ENCODE results near the gene ERC1. TPM values are rescaled to one million over a fixed set of nuclear protein-coding genes. Genes with fewer than 3 reads are reported as not detected.

ERC1 gene
- total RNA-seq, 5 donors from 2014 or later (not counting 1 experiment from before 2014, with no cell fraction given) = 41.8 to 68.0 (median 46.5) TPM

DNA sequence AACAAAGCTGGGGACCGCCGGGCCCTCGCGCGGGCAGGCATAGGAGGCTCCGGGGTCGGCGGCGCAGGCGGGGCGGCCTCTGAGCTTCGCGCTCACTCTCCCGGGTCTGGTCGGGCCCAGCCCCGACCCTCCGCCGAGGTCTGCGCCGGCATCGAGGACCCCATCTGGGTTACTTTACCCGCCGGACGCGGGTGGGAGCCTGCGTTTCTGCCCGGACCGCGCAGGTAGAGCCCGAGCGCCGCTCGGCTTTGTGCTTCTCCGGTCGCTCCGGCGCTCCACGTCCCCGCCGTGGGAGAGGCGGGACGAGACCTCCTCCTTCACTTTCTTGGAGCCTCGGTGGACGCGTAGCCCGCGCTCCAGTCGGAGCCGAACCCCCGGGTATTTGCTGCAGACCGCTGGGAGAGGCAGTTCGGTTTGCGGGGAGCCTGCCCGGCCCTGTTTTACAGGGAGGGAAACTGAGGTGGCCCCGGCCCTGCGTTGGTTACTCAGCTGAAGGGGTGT, 540.2 kb downstream of the ERC1 start:
- peak in 1 of 4 experiments; percentile 3 for ATAC-seq (replicated peaks in 1 of 4)
- no peaks in the 10 kb centered on the region for H3K36me3 Mint-ChIP-seq
- H3K27ac Mint-ChIP-seq = no peak overlapping the region
- H3K27me3 ChIP-seq (replicated peaks in 1 of 2; ENCODE audit: control insufficient read depth in 2 of 2, extremely low read depth in 1 of 2, insufficient read depth in 2 of 2, low read length in 1 of 2) = peaks cover 24 to 83% of the 10 kb centered on the region in 2 experiments
- no peaks in the 10 kb centered on the region for H3K9me3 Mint-ChIP-seq
- H3K27me3 Mint-ChIP-seq = peaks cover 59 to 68% of the 10 kb centered on the region in 2 donors
- peaks cover 13 to 44% of the 10 kb centered on the region in 2 experiments for H3K4me1 ChIP-seq (ENCODE audit: control insufficient read depth in 1 of 2, extremely low read depth in 1 of 2, insufficient read depth in 2 of 2, low read length in 2 of 2)
- DNase-seq = peak in 2 of 35 experiments; percentile 19 to 23
- CTCF ChIA-PET = no interaction called here
- H3K36me3 ChIP-seq (ENCODE audit: control insufficient read depth in 2 of 2, extremely low read depth in 1 of 2, insufficient read depth in 1 of 2, low read length in 1 of 2) = no peaks in the 10 kb centered on the region
- peak overlapping the region; percentile 15 to 71 for H3K4me3 ChIP-seq (ENCODE audit: control insufficient read depth in 1 of 2, extremely low read depth in 1 of 2, low read length in 1 of 2)
- H3K4me3 Mint-ChIP-seq = peak overlapping the region; percentile 75 to 82 (median 77)
- POLR2A ChIA-PET = no interaction called here
- 4% methylated on average over 40 of the region's 56 CpGs for WGBS (ENCODE audit: insufficient coverage)
- H3K27ac ChIP-seq (ENCODE audit: low read length) = no peak overlapping the region
- no peaks in the 10 kb centered on the region for H3K9me3 ChIP-seq
- peaks cover 36 to 40% (median 39%) of the 10 kb centered on the region in 3 donors for H3K4me1 Mint-ChIP-seq

DNA sequence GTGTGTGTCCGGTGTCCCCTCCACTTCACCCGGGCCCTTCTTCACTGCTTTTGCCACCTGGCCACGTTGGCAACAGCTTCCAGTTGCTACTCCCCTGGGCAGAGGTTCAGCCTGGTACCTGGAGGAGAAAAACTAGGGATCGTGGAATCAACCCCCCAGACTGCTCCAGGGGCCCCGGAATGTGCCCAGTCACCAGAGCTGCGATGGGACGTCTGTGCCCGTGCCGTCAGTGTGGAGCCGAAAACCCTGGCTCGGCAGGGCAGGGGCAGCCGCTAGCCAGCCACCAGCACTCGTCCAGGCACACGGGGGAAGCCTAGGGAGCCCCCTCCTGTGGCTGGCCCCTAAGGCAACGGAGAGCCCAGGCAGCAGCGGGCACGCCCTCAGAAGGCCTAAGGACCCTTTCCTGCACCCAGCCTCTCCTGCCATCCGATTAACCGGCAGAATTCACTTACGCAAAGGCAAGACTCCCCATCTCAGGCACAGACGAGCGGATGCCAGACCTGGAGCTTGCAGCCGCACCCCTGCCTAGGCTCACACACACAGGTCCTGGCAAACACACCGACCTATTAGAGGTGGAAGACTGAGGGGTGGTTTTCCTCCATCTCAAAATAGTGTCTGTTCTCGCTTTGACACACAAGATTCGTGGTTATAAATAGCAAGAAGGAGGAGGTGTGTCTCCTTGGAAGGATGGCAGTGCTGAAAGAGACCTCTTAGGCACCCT, 540.8 kb downstream of the ERC1 start:
- no peaks in the 10 kb centered on the region for H3K9me3 Mint-ChIP-seq
- H3K4me3 Mint-ChIP-seq = peak overlapping the region; percentile 75 to 82 (median 77)
- peaks cover 36 to 40% (median 39%) of the 10 kb centered on the region in 3 donors for H3K4me1 Mint-ChIP-seq
- DNase-seq (peak in 1 of 35 experiments; percentile 26), ATAC-seq (replicated peaks in 1 of 4) (no peak)
- Histone ChIP-seq H3K27ac (ENCODE audit: low read length) (no peak overlapping the region), H3K36me3 (ENCODE audit: control insufficient read depth in 2 of 2, extremely low read depth in 1 of 2, insufficient read depth in 1 of 2, low read length in 1 of 2) (no peaks in the 10 kb centered on the region), H3K4me1 (ENCODE audit: control insufficient read depth in 1 of 2, extremely low read depth in 1 of 2, insufficient read depth in 2 of 2, low read length in 2 of 2) (peaks cover 13 to 44% of the 10 kb centered on the region in 2 experiments), H3K27me3 (replicated peaks in 1 of 2; ENCODE audit: control insufficient read depth in 2 of 2, extremely low read depth in 1 of 2, insufficient read depth in 2 of 2, low read length in 1 of 2) (peaks cover 24 to 85% of the 10 kb centered on the region in 2 experiments), H3K4me3 (ENCODE audit: control insufficient read depth in 1 of 2, extremely low read depth in 1 of 2, low read length in 1 of 2) (peak overlapping the region; percentile 15 to 71), H3K9me3 (no peaks in the 10 kb centered on the region)
- ChIA-PET CTCF (no interaction called here), POLR2A (no interaction called here)
- peaks cover 59 to 68% of the 10 kb centered on the region in 2 donors for H3K27me3 Mint-ChIP-seq
- WGBS (ENCODE audit: insufficient coverage) = 24% methylated on average over 11 of the region's 26 CpGs
- H3K36me3 Mint-ChIP-seq = no peaks in the 10 kb centered on the region
- no peak overlapping the region for H3K27ac Mint-ChIP-seq

DNA sequence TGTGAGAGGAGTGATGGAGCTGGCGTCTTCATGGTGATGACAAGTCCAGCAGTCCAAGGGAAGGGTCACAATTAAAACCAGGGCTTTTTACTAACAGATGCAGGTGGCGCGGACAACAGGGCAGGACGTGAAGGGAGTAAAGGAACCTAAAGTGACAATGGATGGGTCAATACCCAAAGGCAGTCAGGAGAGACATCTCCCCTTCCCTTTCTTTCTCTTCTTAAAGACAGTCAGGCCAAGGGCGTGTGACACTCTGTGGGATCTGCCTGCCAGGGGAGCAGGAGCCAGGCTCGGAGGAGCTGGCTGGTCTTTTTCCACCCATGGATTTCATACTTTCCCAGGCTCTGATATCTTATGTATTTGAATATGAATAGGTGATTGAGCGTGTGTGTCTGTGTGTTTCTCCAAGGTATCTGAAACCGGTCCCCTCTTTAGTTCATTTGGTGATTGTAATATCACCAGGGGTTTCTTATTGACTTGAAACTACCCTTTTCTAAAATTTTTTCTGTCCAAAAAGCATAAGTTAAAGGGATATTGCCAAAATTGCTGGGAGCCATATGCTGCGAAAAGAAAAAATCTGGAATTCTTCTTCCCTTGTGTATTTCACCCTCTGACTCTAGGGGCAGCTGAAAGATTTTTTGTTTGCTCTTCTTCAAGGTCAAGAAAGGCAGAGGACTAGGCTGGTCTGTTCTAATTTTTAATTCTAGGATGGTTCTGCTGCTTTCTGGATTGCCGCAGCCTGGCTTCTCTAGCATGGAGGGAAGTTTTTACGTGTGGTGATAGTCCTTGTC, 541.5 kb downstream of the ERC1 start:
- peaks cover 24 to 85% of the 10 kb centered on the region in 2 experiments for H3K27me3 ChIP-seq (replicated peaks in 1 of 2; ENCODE audit: control insufficient read depth in 2 of 2, extremely low read depth in 1 of 2, insufficient read depth in 2 of 2, low read length in 1 of 2)
- ATAC-seq (replicated peaks in 1 of 4) (no peak), DNase-seq (no peak)
- no peak overlapping the region for H3K27ac ChIP-seq (ENCODE audit: low read length)
- 83% methylated on average over 2 of the region's 11 CpGs for WGBS (ENCODE audit: insufficient coverage)
- H3K4me1 Mint-ChIP-seq = peaks cover 36 to 40% (median 39%) of the 10 kb centered on the region in 3 donors
- no peaks in the 10 kb centered on the region for H3K9me3 Mint-ChIP-seq
- H3K27ac Mint-ChIP-seq = peak overlapping the region in 1 of 2 donors; percentile 11
- CTCF ChIA-PET = interaction anchor here in 1 of 2 donors (0.8 to 0.9 kb wide), 3 partner anchors 60 to 414 kb away, joined by 3 read pairs; no protein-coding TSS in a partner anchor
- H3K27me3 Mint-ChIP-seq = peaks cover 60 to 69% of the 10 kb centered on the region in 2 donors
- no peaks in the 10 kb centered on the region for H3K9me3 ChIP-seq
- POLR2A ChIA-PET = interaction anchor here in 1 of 2 donors (0.6 kb wide), 1 partner anchor 70 kb away, joined by 14 read pairs; no protein-coding TSS in a partner anchor
- H3K36me3 Mint-ChIP-seq = no peaks in the 10 kb centered on the region
- peak overlapping the region; percentile 33 to 40 for H3K4me3 ChIP-seq (ENCODE audit: control insufficient read depth in 1 of 2, extremely low read depth in 1 of 2, low read length in 1 of 2)
- H3K4me1 ChIP-seq (ENCODE audit: control insufficient read depth in 1 of 2, extremely low read depth in 1 of 2, insufficient read depth in 2 of 2, low read length in 2 of 2) = peaks cover 13 to 44% of the 10 kb centered on the region in 2 experiments
- H3K4me3 Mint-ChIP-seq = peak overlapping the region; percentile 77 to 82 (median 78)
- no peaks in the 10 kb centered on the region for H3K36me3 ChIP-seq (ENCODE audit: control insufficient read depth in 2 of 2, extremely low read depth in 1 of 2, insufficient read depth in 1 of 2, low read length in 1 of 2)

DNA sequence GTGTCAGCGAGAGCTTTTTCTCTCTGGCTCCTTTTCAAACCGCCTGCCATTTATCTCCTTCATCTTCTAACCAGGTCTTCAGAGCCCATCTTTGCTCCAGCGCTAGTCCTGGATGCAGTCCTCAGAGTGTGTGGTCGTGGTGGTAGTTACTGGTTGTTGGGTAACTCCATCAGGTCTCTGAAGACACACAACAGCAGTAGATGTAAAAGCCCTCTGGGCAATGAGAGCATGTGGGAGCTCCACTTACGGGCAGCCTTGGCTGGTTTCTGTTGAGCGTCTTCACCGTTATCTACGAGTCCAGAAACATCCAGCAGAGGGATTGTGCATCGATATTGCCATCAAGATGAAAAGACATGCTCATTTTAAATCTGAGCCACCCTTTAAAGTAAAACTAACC, 542.2 kb downstream of the ERC1 start:
- peak; percentile 48 to 65 (median 48) for ATAC-seq (replicated peaks in 1 of 4)

DNA sequence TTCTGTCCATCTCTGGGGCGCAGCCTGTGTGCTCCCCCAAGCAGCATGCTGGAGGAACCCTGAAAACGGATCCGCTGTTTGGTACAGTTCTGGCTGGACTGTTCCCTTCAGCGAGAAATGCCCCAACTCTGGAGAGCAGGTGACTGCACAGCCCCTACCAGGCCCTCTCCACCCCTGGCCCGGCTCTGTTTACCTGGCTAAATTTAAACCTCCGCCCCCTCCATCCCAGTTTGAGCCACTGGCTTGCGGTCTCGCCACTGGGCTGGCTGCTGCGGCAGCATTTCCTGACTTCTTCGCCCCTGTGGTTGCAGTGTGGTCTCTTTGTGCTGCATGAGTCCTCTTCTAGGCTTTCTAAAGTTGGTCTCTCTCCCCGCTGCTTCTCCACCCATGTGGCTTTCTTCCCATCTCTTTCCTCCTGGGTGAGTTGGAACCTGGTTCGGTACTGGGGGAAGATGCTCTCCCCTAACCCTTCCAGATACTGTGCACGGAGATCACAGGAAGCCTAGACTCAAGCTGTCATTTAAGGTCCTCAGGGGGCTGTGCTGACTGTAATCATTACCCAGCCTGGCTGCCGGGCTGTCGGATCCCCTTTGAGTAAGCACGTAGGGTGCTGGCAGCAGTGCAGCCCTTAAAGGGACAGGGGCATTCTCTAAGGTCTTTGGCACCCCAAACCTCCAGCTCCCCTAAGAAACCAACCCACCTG, 542.7 kb downstream of the ERC1 start:
- H3K27ac ChIP-seq (ENCODE audit: low read length) = no peak overlapping the region
- Mint-ChIP-seq H3K4me1 (peaks cover 36 to 40% (median 39%) of the 10 kb centered on the region in 3 donors), H3K9me3 (no peaks in the 10 kb centered on the region), H3K36me3 (no peaks in the 10 kb centered on the region), H3K27ac (no peak overlapping the region), H3K27me3 (peaks cover 57 to 66% of the 10 kb centered on the region in 2 donors), H3K4me3 (peak overlapping the region; percentile 77 to 82 (median 78))
- POLR2A ChIA-PET = interaction anchor here (0.6 kb wide), 2 partner anchors 18 to 68 kb away, joined by 6 to 12 read pairs; no protein-coding TSS in a partner anchor
- DNase-seq (peak in 13 of 35 experiments; percentile 3 to 53 (median 22)), ATAC-seq (replicated peaks in 1 of 4) (peak; percentile 51 to 67 (median 56))
- H3K4me3 ChIP-seq (ENCODE audit: control insufficient read depth in 1 of 2, extremely low read depth in 1 of 2, low read length in 1 of 2) = peak overlapping the region; percentile 33 to 64
- peaks cover 13 to 44% of the 10 kb centered on the region in 2 experiments for H3K4me1 ChIP-seq (ENCODE audit: control insufficient read depth in 1 of 2, extremely low read depth in 1 of 2, insufficient read depth in 2 of 2, low read length in 2 of 2)
- no peaks in the 10 kb centered on the region for H3K9me3 ChIP-seq
- H3K27me3 ChIP-seq (replicated peaks in 1 of 2; ENCODE audit: control insufficient read depth in 2 of 2, extremely low read depth in 1 of 2, insufficient read depth in 2 of 2, low read length in 1 of 2) = peaks cover 20 to 83% of the 10 kb centered on the region in 2 experiments
- CTCF ChIA-PET = interaction anchor here in 1 of 2 donors (0.6 to 0.8 kb wide), 2 partner anchors 415 to 441 kb away, joined by 3 to 4 read pairs; no protein-coding TSS in a partner anchor
- WGBS (ENCODE audit: insufficient coverage) = 0% methylated on average over 3 of the region's 16 CpGs
- no peaks in the 10 kb centered on the region for H3K36me3 ChIP-seq (ENCODE audit: control insufficient read depth in 2 of 2, extremely low read depth in 1 of 2, insufficient read depth in 1 of 2, low read length in 1 of 2)

More for the DNA sequence above, 542.2 kb downstream of the ERC1 start:
- Mint-ChIP-seq H3K27me3 (peaks cover 58 to 68% of the 10 kb centered on the region in 2 donors), H3K9me3 (no peaks in the 10 kb centered on the region), H3K4me1 (peaks cover 36 to 40% (median 39%) of the 10 kb centered on the region in 3 donors), H3K36me3 (no peaks in the 10 kb centered on the region), H3K4me3 (peak overlapping the region; percentile 77 to 82 (median 78)), H3K27ac (peak overlapping the region in 1 of 2 donors; percentile 11)
- H3K27ac ChIP-seq (ENCODE audit: low read length) = no peak overlapping the region
- no peaks in the 10 kb centered on the region for H3K36me3 ChIP-seq (ENCODE audit: control insufficient read depth in 2 of 2, extremely low read depth in 1 of 2, insufficient read depth in 1 of 2, low read length in 1 of 2)
- H3K27me3 ChIP-seq (replicated peaks in 1 of 2; ENCODE audit: control insufficient read depth in 2 of 2, extremely low read depth in 1 of 2, insufficient read depth in 2 of 2, low read length in 1 of 2) = peaks cover 23 to 83% of the 10 kb centered on the region in 2 experiments
- WGBS (ENCODE audit: insufficient coverage) = 3% methylated on average over 6 of the region's 9 CpGs
- H3K9me3 ChIP-seq = no peaks in the 10 kb centered on the region
- POLR2A ChIA-PET = no interaction called here
- peak overlapping the region; percentile 33 to 64 for H3K4me3 ChIP-seq (ENCODE audit: control insufficient read depth in 1 of 2, extremely low read depth in 1 of 2, low read length in 1 of 2)
- H3K4me1 ChIP-seq (ENCODE audit: control insufficient read depth in 1 of 2, extremely low read depth in 1 of 2, insufficient read depth in 2 of 2, low read length in 2 of 2) = peaks cover 13 to 44% of the 10 kb centered on the region in 2 experiments
- CTCF ChIA-PET = interaction anchor here in 1 of 2 donors (0.8 to 0.9 kb wide), 3 partner anchors 59 to 415 kb away, joined by 3 read pairs; no protein-coding TSS in a partner anchor
- DNase-seq = peak in 6 of 35 experiments; percentile 3 to 56 (median 27)

Measured in T-cell (primary cell).